Right lobe of liver (tissue), 4 donors: ENCODE measurements around the gene SIN3A.

ENCODE experiments used
- CTCF ChIP-seq, 4 donors: fragments of 200-600 bp in 3 of 4; fragments of 450-650 bp in 1 of 4; IDR thresholded peaks; one replicate each; pipeline versions ENCODE4 v1.5.1 to v1.8.0; 2016 to 2022; ENCODE audit warnings: antibody characterized with exemption in 4 of 4, mild to moderate bottlenecking in 2 of 4
- POLR2A ChIP-seq: fragments of 450-650 bp; IDR thresholded peaks from one replicate; pipeline ENCODE4 v1.6.1; 2017; ENCODE audit warnings: antibody characterized with exemption, mild to moderate bottlenecking
- donor health status: DM: no; HTN: no; CAD: no.
- donor health status: DM: no; HTN: no; CAD: no.
- donor health status: DM: no; HTN: yes; CAD: no.

- no peak for TF ChIP-seq CTCF (IDR thresholded peaks at IDR 0.05)
- TF ChIP-seq POLR2A: no peak
Observed at GRCh38 chr15:75363786-75364185, 87.7 kb downstream of the SIN3A start.
